Spinal cord (tissue), 10 donors: ENCODE measurements around the gene DYNLL2. TPM values are rescaled to one million over a fixed set of nuclear protein-coding genes. Genes with fewer than 3 reads are reported as not detected.
"Not testable (repeated sequence)": the region's sequence is repeated elsewhere in the genome, so short reads cannot be mapped to it uniquely, and the experiment has no call there.

Experiments
- DNase-seq, 6 donors: peaks; one replicate each; pipeline versions ENCODE4 v3.0.0 to v3.0.0-alpha.2; 2013 to 2015; ENCODE audit warnings: low spot score in 6 of 6, low read depth in 4 of 6
- H3K27ac ChIP-seq: one replicate; pipeline ENCODE4 v1.5.1; 2013; ENCODE audit warnings: low read depth, low read length, control low read depth
- H3K27me3 ChIP-seq: one replicate; pipeline ENCODE4 v1.6.1; 2013; ENCODE audit warnings: low read length; ENCODE audit not compliant: control insufficient read depth, insufficient read depth
- H3K36me3 ChIP-seq: one replicate; pipeline ENCODE4 v1.6.1; 2013; ENCODE audit warnings: low read length; ENCODE audit not compliant: control insufficient read depth, insufficient read depth
- H3K4me1 ChIP-seq: one replicate; pipeline ENCODE4 v1.6.1; 2013; ENCODE audit warnings: low read length; ENCODE audit not compliant: control insufficient read depth, insufficient read depth
- H3K4me3 ChIP-seq: one replicate; pipeline ENCODE4 v1.5.1; 2013; ENCODE audit warnings: low read depth, low read length, control low read depth
- H3K9me3 ChIP-seq: one replicate; pipeline ENCODE4 v1.6.1; 2013; ENCODE audit warnings: low read length; ENCODE audit not compliant: control insufficient read depth, insufficient read depth
- WGBS: methylation state at CpG from one replicate; pipeline ENCODE4 v1.1.5; 2013; ENCODE audit warnings: missing lambda C conversion rate; ENCODE audit not compliant: insufficient coverage; 5-methylcytosine and 5-hydroxymethylcytosine counted together
- polyA plus RNA-seq, 2 donors: library from polyadenylated mRNA; unstranded; fragments of 120-200 nt; gene quantifications; one replicate each; pipeline ENCODE4 v1.2.1, GENCODE V29; 2013; ENCODE audit not compliant: insufficient read length in 2 of 2
- total RNA-seq, 2 donors: library from RNA; depleted of rRNA in 1 of 2; stranded (reverse); fragments of 120-200 nt in 1 of 2; fragments of >200 nt in 1 of 2; gene quantifications; one replicate each; pipeline versions ENCODE4 v1.2.3 to v1.2.4, GENCODE V29; 2013 to 2014
- donor health status: healthy.

The DYNLL2 gene
- total and polyA plus RNA-seq, 4 donors: 33.1 to 152 (median 100) TPM

DNA sequence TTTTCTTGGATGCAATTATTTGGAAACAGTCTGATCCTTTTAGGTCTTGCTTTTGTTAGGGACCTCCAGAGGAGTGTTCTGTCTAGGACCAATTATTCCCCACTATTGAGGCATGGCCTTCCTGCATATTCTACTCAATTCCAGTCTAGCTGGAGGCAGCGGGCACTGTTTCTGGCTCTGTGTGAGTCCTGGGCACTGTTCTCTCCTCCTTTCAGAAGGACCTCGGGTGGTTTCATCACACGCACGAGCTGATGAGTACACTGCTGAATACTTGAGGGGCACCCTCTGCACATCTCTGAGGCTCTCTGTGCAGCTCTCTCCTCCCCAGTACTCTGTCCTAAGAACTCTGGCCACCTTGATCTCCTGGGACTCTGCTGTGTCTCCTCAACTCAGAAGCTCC is 30.7 kb downstream of the DYNLL2 start:
- Histone ChIP-seq H3K27me3 (peaks cover 10% of the 10 kb centered on the region), H3K4me1 (no peaks in the 10 kb centered on the region), H3K27ac (no peak overlapping the region), H3K4me3 (no peak overlapping the region), H3K9me3 (no peaks in the 10 kb centered on the region), H3K36me3 (no peaks in the 10 kb centered on the region)
- WGBS: 65% methylated on average over 4 of the region's 4 CpGs
- no peak for DNase-seq

DNA sequence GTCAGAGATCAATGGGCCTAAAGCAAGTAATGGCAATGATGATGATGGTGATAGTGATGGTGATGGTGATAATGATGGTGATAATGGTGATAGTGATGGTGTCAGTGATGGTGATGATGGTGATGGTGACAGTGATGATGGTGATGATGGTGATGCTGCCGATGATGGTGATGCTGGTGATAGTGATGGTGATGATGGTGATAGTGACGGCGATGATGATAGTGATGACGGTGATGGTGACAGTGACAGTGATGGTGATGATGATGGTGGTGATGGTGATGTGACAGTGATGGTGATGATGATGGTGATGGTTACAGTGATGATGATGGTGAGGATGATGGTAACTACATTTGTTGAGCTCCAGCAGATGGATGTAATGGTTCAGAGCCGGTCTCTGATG is 34.2 kb downstream of the DYNLL2 start:
- H3K4me1 ChIP-seq: no peaks in the 10 kb centered on the region
- H3K27ac ChIP-seq: no peak overlapping the region
- WGBS: 92% methylated on average over 5 of the region's 5 CpGs
- no peak for DNase-seq
- H3K27me3 ChIP-seq: peaks cover 15% of the 10 kb centered on the region
- no peaks in the 10 kb centered on the region for H3K36me3 ChIP-seq
- no peak overlapping the region for H3K4me3 ChIP-seq
- H3K9me3 ChIP-seq: no peaks in the 10 kb centered on the region

DNA sequence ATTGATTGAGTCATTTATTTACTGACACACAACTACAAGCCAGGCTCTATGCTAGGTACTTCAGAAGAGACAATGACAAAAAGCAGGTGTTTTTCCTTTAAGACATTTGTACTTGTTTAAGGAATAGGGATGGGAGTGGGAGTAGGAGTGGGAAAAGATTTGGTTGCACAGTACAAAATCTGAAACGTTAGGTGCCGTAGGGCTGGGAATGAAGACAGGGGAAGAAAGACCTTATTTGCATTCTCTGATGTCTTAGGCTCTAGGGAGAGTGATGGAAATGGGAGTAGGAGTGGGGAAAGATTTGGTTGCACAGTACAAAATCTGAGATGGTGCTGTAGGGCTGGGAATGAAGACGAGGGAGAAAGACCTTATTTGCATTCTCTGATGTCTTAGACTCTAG is 36.3 kb downstream of the DYNLL2 start:
- DNase-seq: no peak
- H3K27me3 ChIP-seq: peaks cover 13% of the 10 kb centered on the region
- no peaks in the 10 kb centered on the region for H3K9me3 ChIP-seq
- no peaks in the 10 kb centered on the region for H3K36me3 ChIP-seq
- WGBS: 58% methylated on average over 3 of the region's 3 CpGs
- no peak overlapping the region for H3K4me3 ChIP-seq
- no peak overlapping the region for H3K27ac ChIP-seq
- no peaks in the 10 kb centered on the region for H3K4me1 ChIP-seq

DNA sequence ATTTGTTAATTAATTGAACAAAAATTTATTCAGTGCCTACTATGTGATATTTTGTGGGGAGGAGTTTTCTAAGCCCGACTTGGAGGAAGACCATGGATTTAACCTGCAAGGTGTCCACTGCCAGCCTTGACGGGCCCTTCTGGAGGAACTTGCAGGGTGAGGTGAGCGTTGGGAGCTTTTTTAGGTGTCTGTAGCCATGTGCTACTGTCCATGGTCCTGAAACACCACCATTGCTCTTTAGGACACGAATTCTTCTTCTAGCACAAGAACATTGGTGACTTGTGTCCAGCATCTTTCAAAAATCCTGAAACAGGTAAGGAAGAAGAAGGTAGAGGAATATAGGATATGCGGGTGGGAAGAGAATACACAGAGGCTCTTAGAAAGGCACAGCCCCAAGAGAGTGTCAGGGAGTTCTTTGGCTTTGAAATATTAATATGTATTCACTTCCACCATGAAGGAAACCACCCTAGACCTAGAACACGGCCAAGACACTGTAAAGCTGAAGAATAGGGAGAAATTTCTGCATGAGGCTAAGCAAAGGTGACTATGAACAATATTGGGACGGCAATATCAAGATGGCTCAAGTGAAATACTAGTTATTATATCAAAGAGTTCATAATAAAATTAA is 37.1 kb downstream of the DYNLL2 start:
- Histone ChIP-seq H3K9me3 (no peaks in the 10 kb centered on the region), H3K4me1 (no peaks in the 10 kb centered on the region), H3K27me3 (peaks cover 13% of the 10 kb centered on the region), H3K27ac (no peak overlapping the region), H3K4me3 (no peak overlapping the region), H3K36me3 (no peaks in the 10 kb centered on the region)
- WGBS: 5% methylated on average over 2 of the region's 7 CpGs
- peak in 5 of 6 donors; percentile 9 to 69 (median 14) for DNase-seq

DNA sequence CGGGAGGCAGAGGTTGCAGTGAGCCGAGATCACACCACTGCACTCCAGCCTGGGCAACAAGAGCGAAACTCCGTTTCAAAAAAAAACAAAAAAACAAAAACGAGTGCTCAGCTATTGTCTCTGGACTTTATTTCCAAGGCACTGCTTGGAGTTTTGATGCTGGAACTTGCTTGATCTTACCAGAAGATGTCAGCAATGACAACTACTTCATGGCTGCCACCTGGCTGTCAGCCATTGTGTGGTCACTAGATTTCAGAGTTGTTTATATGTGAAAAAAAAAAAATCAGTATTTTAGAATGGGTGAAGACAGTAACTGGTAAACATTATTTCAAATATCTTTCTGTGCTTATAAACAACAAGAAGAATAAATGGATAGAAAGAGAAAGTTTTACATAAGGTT is 38.7 kb downstream of the DYNLL2 start:
- H3K27ac ChIP-seq: no peak overlapping the region
- H3K9me3 ChIP-seq: no peaks in the 10 kb centered on the region
- WGBS: 0% methylated on average over 1 of the region's 5 CpGs
- H3K4me3 ChIP-seq: no peak overlapping the region
- no peaks in the 10 kb centered on the region for H3K4me1 ChIP-seq
- H3K27me3 ChIP-seq: peaks cover 10% of the 10 kb centered on the region
- no peaks in the 10 kb centered on the region for H3K36me3 ChIP-seq
- DNase-seq: peak; percentile 9 to 87 (median 39)

DNA sequence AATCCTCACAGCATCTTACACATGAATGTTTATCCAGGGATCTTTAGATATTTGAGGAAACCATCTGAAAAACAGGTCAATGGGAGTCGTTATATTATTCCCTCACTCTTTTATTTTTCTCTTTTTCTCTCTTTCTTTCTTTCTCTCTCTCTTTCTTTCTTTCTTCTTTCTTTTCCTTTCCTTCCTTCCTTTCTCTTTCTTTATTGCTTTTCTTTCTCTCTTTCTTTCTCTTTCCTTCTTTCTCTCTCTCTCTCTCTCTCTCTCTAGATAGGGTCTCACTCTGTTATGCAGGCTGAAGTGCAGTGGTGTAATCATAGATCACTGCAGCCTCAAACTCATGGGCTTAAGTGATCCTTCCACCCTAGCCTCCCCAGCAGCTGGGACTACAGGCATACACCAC is 44.6 kb downstream of the DYNLL2 start:
- Histone ChIP-seq H3K27me3 (peaks cover 5% of the 10 kb centered on the region), H3K36me3 (no peaks in the 10 kb centered on the region), H3K9me3 (no peaks in the 10 kb centered on the region), H3K27ac (no peak overlapping the region), H3K4me1 (no peaks in the 10 kb centered on the region), H3K4me3 (no peak overlapping the region)
- WGBS: 83% methylated on average over 1 of the region's 1 CpG
- no peak for DNase-seq

DNA sequence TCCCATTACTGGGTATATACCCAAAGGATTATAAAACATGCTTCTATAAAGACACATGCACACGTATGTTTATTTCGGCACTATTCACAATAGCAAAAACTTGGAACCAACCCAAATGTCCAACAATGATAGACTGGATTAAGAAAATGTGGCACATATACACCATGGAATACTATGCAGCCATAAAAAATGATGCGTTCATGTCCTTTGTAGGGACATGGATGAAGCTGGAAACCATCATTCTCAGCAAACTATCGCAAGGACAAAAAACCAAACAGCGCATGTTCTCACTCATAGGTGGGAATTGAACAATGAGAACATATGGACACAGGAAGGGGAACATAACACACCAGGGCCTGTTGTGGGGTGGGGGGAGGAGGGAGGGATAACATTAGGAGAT is 49.5 kb downstream of the DYNLL2 start:
- peaks cover 17% of the 10 kb centered on the region for H3K27me3 ChIP-seq
- H3K9me3 ChIP-seq, H3K4me3 ChIP-seq, DNase-seq, H3K27ac ChIP-seq, H3K36me3 ChIP-seq, H3K4me1 ChIP-seq: not testable (repeated sequence)
- WGBS: no CpG with 5 or more reads among the region's 5 CpGs

DNA sequence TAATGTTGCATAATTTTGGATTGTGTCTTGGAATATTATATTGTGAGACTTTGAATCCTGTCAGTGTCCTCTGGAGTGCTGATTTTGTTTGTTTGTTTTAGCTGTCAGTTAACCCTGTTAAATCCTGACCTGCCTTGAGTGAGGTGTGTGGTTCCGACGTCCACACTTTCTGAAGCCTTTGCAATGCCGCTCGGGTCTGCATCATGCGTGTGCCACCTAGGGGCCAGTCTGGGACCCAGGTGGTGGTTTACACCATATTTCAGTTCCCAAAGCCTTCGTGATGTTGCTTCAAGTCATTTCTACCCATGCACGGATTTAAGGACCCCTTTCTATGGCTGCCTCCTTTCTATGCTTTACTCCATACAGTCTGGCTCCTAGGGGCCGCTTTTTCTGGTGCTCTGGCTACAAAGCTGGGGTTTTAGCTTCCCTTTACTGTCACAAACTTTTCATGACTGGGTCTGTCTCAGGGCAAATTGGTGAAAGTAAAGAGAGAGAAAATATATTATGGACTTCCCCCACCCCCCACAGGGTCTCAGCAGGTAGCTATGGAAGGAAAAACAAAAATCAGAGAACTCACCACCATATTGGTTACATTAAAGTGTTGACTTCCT is 53.6 kb downstream of the DYNLL2 start:
- 33% methylated on average over 7 of the region's 8 CpGs for WGBS
- H3K4me1 ChIP-seq: no peaks in the 10 kb centered on the region
- H3K9me3 ChIP-seq: no peaks in the 10 kb centered on the region
- no peak overlapping the region for H3K4me3 ChIP-seq
- DNase-seq: no peak
- no peaks in the 10 kb centered on the region for H3K36me3 ChIP-seq
- no peak overlapping the region for H3K27ac ChIP-seq
- peaks cover 11% of the 10 kb centered on the region for H3K27me3 ChIP-seq

DNA sequence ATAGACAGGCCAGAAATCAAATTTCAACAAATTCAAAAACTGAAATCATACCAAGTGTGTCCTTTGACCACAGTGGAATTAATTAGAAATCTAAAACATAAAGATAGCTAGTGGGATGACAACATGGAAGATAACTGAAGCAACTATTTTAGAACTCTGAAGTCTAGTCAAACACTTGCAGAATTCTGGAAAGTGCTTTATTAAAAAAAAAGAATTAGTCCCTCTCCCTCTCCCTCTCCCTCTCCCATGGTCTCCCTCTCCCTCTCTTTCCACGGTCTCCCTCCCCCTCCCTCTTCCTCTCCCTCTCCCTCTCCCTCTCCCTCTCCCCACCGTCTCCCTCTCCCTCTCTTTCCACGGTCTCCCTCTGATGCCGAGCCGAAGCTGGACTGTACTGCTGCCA is 58.3 kb downstream of the DYNLL2 start:
- no peak for DNase-seq
- Histone ChIP-seq H3K27ac (no peak overlapping the region), H3K36me3 (no peaks in the 10 kb centered on the region), H3K4me1 (no peaks in the 10 kb centered on the region), H3K27me3 (peaks cover 11% of the 10 kb centered on the region), H3K9me3 (peaks cover 9% of the 10 kb centered on the region), H3K4me3 (no peak overlapping the region)
- WGBS: no CpG with 5 or more reads among the region's 5 CpGs

DNA sequence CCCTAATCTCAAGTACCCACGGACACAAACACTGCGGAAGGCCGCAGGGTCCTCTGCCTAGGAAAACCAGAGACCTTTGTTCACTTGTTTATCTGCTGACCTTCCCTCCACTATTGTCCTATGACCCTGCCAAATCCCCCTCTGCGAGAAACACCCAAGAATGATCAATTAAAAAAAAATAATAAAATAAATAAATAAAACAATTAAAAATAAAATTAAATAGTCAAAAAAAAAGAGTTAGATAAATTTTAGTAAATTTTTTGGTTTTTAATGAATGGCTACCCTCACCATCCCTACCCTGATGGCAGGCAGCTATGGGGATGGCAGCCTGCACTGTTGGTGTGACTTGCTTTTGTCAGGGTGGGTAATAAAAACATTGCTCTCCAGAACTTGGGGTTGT is 60.1 kb downstream of the DYNLL2 start:
- DNase-seq, H3K4me3 ChIP-seq, H3K9me3 ChIP-seq, H3K27ac ChIP-seq, H3K36me3 ChIP-seq, H3K27me3 ChIP-seq, H3K4me1 ChIP-seq: not testable (repeated sequence)
- WGBS: no CpG with 5 or more reads among the region's 4 CpGs
